A549 (cell line): ENCODE measurements around the gene ANAPC7.

Experiments used
- CEBPB ChIP-seq, 2 experiments: fragments of >200 bp in 1 of 2; sonication (Bioruptor Twin) in 1 of 2; formaldehyde crosslinking in 1 of 2; IDR thresholded peaks; 2 replicates each; pipeline ENCODE4 v1.6.1; 2012 to 2016
- CHD2 ChIP-seq: fragments of 150-350 bp; IDR thresholded peaks from 2 replicates; pipeline ENCODE4 v1.6.1; 2014; ENCODE audit warnings: low read length; ENCODE audit not compliant: partially characterized antibody
- CTCF ChIP-seq: fragments of >200 bp; sonication (Bioruptor Twin); formaldehyde crosslinking; IDR thresholded peaks from 3 replicates; pipeline ENCODE4 v1.5.1; 2016
- EP300 ChIP-seq, 2 experiments: fragments of >200 bp; sonication (Bioruptor Twin); formaldehyde crosslinking; IDR thresholded peaks; 2 replicates in 1 of 2; 3 replicates in 1 of 2; pipeline ENCODE4 v1.6.1; 2016 to 2017
- JUNB ChIP-seq: fragments of >200 bp; sonication (Bioruptor Twin); formaldehyde crosslinking; IDR thresholded peaks from 2 replicates; pipeline ENCODE4 v1.6.1; 2016
- POLR2A ChIP-seq: IDR thresholded peaks from 2 replicates; pipeline ENCODE4 v1.6.1; 2012; ENCODE audit warnings: mild to moderate bottlenecking, low read length
- ZC3H11A ChIP-seq: fragments of 450-650 bp; IDR thresholded peaks from 2 replicates; pipeline ENCODE4 v1.6.1; 2014; ENCODE audit warnings: antibody characterized with exemption, mild to moderate bottlenecking

GRCh38 chr12:110373425-110373824 lies 30.1 kb downstream of the ANAPC7 start:
- TF ChIP-seq CEBPB (IDR thresholded peaks at IDR 0.05) (no peak), CTCF (no peak), ZC3H11A (no peak), CHD2 (no peak), JUNB (no peak), EP300 (IDR thresholded peaks at IDR 0.05) (no peak), POLR2A (no peak)
